IMR-90 (cell line): ENCODE measurements around the gene ZNF772. TPM values are rescaled to one million over a fixed set of nuclear protein-coding genes. Genes with fewer than 3 reads are reported as not detected.

Experiments used
- ATAC-seq: fragments of 200-7000 bp; cut with Tn5 transposase; 2 replicates; pipeline ENCODE4 v1.9.1; 2020; ENCODE audit warnings: low read depth, mild to moderate bottlenecking, moderate library complexity
- BruUV-seq: library from RNA; stranded (reverse); fragments of 400-500 nt; replicated peaks from 2 replicates; lab custom pipeline; 2021; lab: Mats Ljungman, UMichigan
- CTCF ChIA-PET: fragments of 300-600 bp; formaldehyde crosslinking; extraction: SDS; loops from one replicate; lab custom pipeline; 2021; ENCODE audit warnings: antibody characterized with exemption; lab: Yijun Ruan, JAX
- POLR2A ChIA-PET: fragments of 300-600 bp; sonication (Branson Sonifier 250); formaldehyde crosslinking; loops from one replicate; lab custom pipeline; 2022; ENCODE audit warnings: antibody characterized with exemption; ENCODE audit not compliant: unreplicated experiment; lab: Charles Lee
- DNase-seq: peaks from one replicate; pipeline ENCODE4 v3.0.0; 2013
- H2AFZ ChIP-seq: replicated peaks from 2 replicates; pipeline ENCODE3; 2013; ENCODE audit warnings: low read length, mild to moderate bottlenecking; ENCODE audit not compliant: poor library complexity
- H2AK5ac ChIP-seq: 2 replicates; pipeline ENCODE4 v1.6.1; 2013; ENCODE audit warnings: low read depth, low read length, inconsistent platforms
- H2AK9ac ChIP-seq: replicated peaks from 2 replicates; pipeline ENCODE3; 2013; ENCODE audit warnings: mild to moderate bottlenecking, low read depth, low read length, moderate library complexity; ENCODE audit not compliant: poor library complexity
- H2BK120ac ChIP-seq: 2 replicates; pipeline ENCODE4 v1.6.1; 2013; ENCODE audit warnings: low read depth, low read length, inconsistent platforms
- H2BK15ac ChIP-seq: 3 replicates; pipeline ENCODE4 v1.6.1; 2013; ENCODE audit warnings: low read depth, low read length, inconsistent platforms
- H2BK20ac ChIP-seq: 2 replicates; pipeline ENCODE4 v1.6.1; 2013; ENCODE audit warnings: low read depth, mild to moderate bottlenecking, inconsistent platforms, low read length, moderate library complexity
- H2BK5ac ChIP-seq: 2 replicates; pipeline ENCODE4 v1.6.1; 2013; ENCODE audit warnings: mild to moderate bottlenecking, low read depth, low read length, inconsistent platforms; ENCODE audit not compliant: poor library complexity, severe bottlenecking
- H3K14ac ChIP-seq: replicated peaks from 2 replicates; pipeline ENCODE4 v1.6.1; 2013; ENCODE audit warnings: low read depth, low read length, inconsistent platforms
- H3K18ac ChIP-seq: 2 replicates; pipeline ENCODE4 v1.6.1; 2013; ENCODE audit warnings: low read depth, low read length, control low read depth
- H3K23ac ChIP-seq: 2 replicates; pipeline ENCODE4 v1.6.1; 2013; ENCODE audit warnings: low read depth, low read length, inconsistent platforms
- H3K27ac ChIP-seq: 2 replicates; pipeline ENCODE4 v1.5.1; 2013; ENCODE audit warnings: mild to moderate bottlenecking, control low read depth, low read length; ENCODE audit not compliant: insufficient read depth
- H3K27me3 ChIP-seq: 2 replicates; pipeline ENCODE4 v1.6.1; 2013; ENCODE audit warnings: low read length; ENCODE audit not compliant: control insufficient read depth, insufficient read depth
- H3K36me3 ChIP-seq: 2 replicates; pipeline ENCODE4 v1.6.1; 2013; ENCODE audit warnings: low read length, mixed read lengths; ENCODE audit not compliant: control insufficient read depth, insufficient read depth
- H3K4ac ChIP-seq: 2 replicates; pipeline ENCODE4 v1.6.1; 2013; ENCODE audit warnings: low read depth, low read length, inconsistent platforms
- H3K4me1 ChIP-seq: 2 replicates; pipeline ENCODE4 v1.6.1; 2013; ENCODE audit warnings: low read length, mixed read lengths; ENCODE audit not compliant: control insufficient read depth, insufficient read depth
- H3K4me2 ChIP-seq: 2 replicates; pipeline ENCODE4 v1.6.1; 2013; ENCODE audit warnings: low read depth, mild to moderate bottlenecking, control low read depth, low read length, moderate library complexity
- H3K4me3 ChIP-seq: 2 replicates; pipeline ENCODE4 v1.5.1; 2013; ENCODE audit warnings: low read depth, mild to moderate bottlenecking, control low read depth, low read length, moderate library complexity; ENCODE audit not compliant: insufficient read depth
- H3K56ac ChIP-seq: 2 replicates; pipeline ENCODE4 v1.6.1; 2013; ENCODE audit warnings: low read length, inconsistent platforms; ENCODE audit not compliant: insufficient read depth; ENCODE audit errors: extremely low read depth
- H3K79me1 ChIP-seq, 2 experiments: 2 replicates each; pipeline ENCODE4 v1.6.1; 2013; ENCODE audit warnings: low read length in 2 of 2, inconsistent platforms in 1 of 2, low read depth in 1 of 2
- H3K9ac ChIP-seq: 2 replicates; pipeline ENCODE4 v1.6.1; 2013; ENCODE audit warnings: low read depth, low read length, control low read depth
- H3K9me1 ChIP-seq: 2 replicates; pipeline ENCODE4 v1.6.1; 2013; ENCODE audit warnings: low read length, inconsistent platforms; ENCODE audit not compliant: insufficient read depth
- H3K9me3 ChIP-seq: 2 replicates; pipeline ENCODE4 v1.6.1; 2013; ENCODE audit warnings: low read length; ENCODE audit not compliant: control insufficient read depth, insufficient read depth
- H4K20me1 ChIP-seq: 2 replicates; pipeline ENCODE4 v1.6.1; 2013; ENCODE audit warnings: low read length, inconsistent platforms; ENCODE audit not compliant: insufficient read depth
- H4K5ac ChIP-seq: 2 replicates; pipeline ENCODE4 v1.6.1; 2013; ENCODE audit warnings: mild to moderate bottlenecking, low read depth, low read length, control low read depth
- H4K8ac ChIP-seq, 2 experiments: 2 replicates each; pipeline ENCODE4 v1.6.1; 2013; ENCODE audit warnings: low read depth in 2 of 2, low read length in 2 of 2, control low read depth in 1 of 2, inconsistent platforms in 1 of 2
- H4K91ac ChIP-seq: 2 replicates; pipeline ENCODE4 v1.6.1; 2013; ENCODE audit warnings: low read depth, low read length, inconsistent platforms; ENCODE audit not compliant: insufficient read depth
- FOS ChIP-seq: fragments of 150-350 bp; IDR thresholded peaks from 2 replicates; pipeline ENCODE4 v1.6.1; 2016; ENCODE audit warnings: low read depth, low read length
- WGBS, 2 experiments: methylation state at CpG; one replicate each; pipeline versions ENCODE4 v1.1.5 to v1.1.7; 2013; ENCODE audit warnings: missing lambda C conversion rate in 2 of 2; ENCODE audit not compliant: insufficient read length in 1 of 2; ENCODE audit errors: extremely low coverage in 2 of 2; 5-methylcytosine and 5-hydroxymethylcytosine counted together
- dilution Hi-C: fragments of 300-500 bp; cut with HindIII; formaldehyde crosslinking; loops from one replicate; pipeline ENCODE4 v1.14.3; 2018; ENCODE audit warnings: low sequenced_read_pairs; ENCODE audit not compliant: unreplicated experiment
- in situ Hi-C: fragments of 300-500 bp; cut with MboI; formaldehyde crosslinking; loops from 3 replicates; pipeline ENCODE4 v1.14.3; 2019; ENCODE audit warnings: low sequenced_read_pairs, inconsistent platforms, mixed read lengths
- intact Hi-C: fragments of 100-400 bp; cut with micrococcal nuclease; formaldehyde crosslinking; loops from 2 replicates; pipeline ENCODE4 v1.10.0; 2022
- polyA plus RNA-seq, 3 experiments: library from polyadenylated mRNA; depleted of rRNA; stranded (reverse); fragments of >200 nt; gene quantifications; 2 replicates each; pipeline ENCODE4 v1.2.3, GENCODE V29; 2012; ENCODE audit warnings: low replicate concordance in 1 of 3
- total RNA-seq: library from RNA; depleted of rRNA; stranded (reverse); fragments of >200 nt; gene quantifications from 2 replicates; pipeline ENCODE4 v1.2.3, GENCODE V29; 2012

ZNF772 gene
- total and polyA plus RNA-seq, 2 of the 4 experiments (the other 2 are of a cell fraction) = 4.6 to 33.0 TPM

DNA sequence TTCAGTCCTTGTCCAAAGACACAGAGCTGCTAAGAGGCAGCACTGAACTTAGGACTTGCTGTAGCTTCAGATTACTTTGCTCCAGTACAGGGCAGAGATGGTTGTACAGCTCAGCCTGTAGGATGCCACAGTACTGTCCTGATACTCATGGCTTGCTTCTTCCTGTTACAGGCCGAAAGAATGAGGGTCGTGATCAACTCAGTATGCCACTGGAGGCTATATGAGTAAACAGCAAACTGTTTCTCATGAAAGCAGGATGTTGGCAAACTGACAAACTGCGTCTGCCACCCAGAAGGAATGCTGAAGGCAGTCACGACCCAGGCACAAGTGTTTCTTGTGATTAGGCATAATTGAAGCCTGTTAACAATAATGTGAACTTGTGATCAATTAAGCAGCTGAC lies 39.4 kb downstream of the ZNF772 start:
- H3K9ac ChIP-seq = no peak overlapping the region
- no peak overlapping the region for H2BK20ac ChIP-seq
- dilution Hi-C loops (no loop called here), intact Hi-C loops (no loop called here), in situ Hi-C loops (no loop called here)
- no peak for ATAC-seq
- no peak overlapping the region for H2BK120ac ChIP-seq
- H3K18ac ChIP-seq = no peak overlapping the region
- H3K79me1 ChIP-seq = peaks cover 22 to 62% of the 10 kb centered on the region in 2 experiments
- peaks cover 9% of the 10 kb centered on the region for H3K36me3 ChIP-seq
- 0 out of 2 replicates have a peak, but pooled peaks cover 7% of the 10 kb centered on the region for H3K9me1 ChIP-seq
- BruUV-seq = no TSS peak
- TF ChIP-seq FOS = no peak
- H3K14ac ChIP-seq = no peak overlapping the region
- POLR2A ChIA-PET = no interaction called here
- peak; percentile 18 for DNase-seq
- H2AK9ac ChIP-seq = no peak overlapping the region
- H3K4ac ChIP-seq = no peak overlapping the region
- H4K5ac ChIP-seq = no peak overlapping the region
- H4K91ac ChIP-seq = no peak overlapping the region
- no peak overlapping the region for H3K27ac ChIP-seq
- peaks cover 3% of the 10 kb centered on the region; the same call in 1 of the 2 replicates for H3K9me3 ChIP-seq
- H2BK5ac ChIP-seq = no peak overlapping the region
- no peak overlapping the region for H3K4me3 ChIP-seq
- 49% methylated on average over 2 of the region's 4 CpGs; no CpG with 5 or more reads in 1 of the 2 experiments for WGBS, 2 experiments
- CTCF ChIA-PET = interaction anchor here (0.5 kb wide), 1 partner anchor 21 kb away, joined by 3 read pairs; no protein-coding TSS in a partner anchor
- H2BK15ac ChIP-seq = no peak overlapping the region
- H2AFZ ChIP-seq = no peak overlapping the region
- 0 out of 4 replicates have a peak overlapping the region, but pooled peaks of 1 of the 2 experiments have one; percentile 13 for H4K8ac ChIP-seq
- H2AK5ac ChIP-seq = no peak overlapping the region
- no peak overlapping the region for H3K56ac ChIP-seq
- H4K20me1 ChIP-seq = no peaks in the 10 kb centered on the region; the same call in 1 of the 2 replicates
- H3K27me3 ChIP-seq = no peaks in the 10 kb centered on the region
- H3K23ac ChIP-seq = no peak overlapping the region
- H3K4me1 ChIP-seq = peaks cover 2% of the 10 kb centered on the region; the same call in 1 of the 2 replicates
- no peak overlapping the region for H3K4me2 ChIP-seq
